ENCODE data around the gene PNPT1. TPM values are rescaled to one million over a fixed set of nuclear protein-coding genes. Genes with fewer than 3 reads are reported as not detected.
"Not testable (repeated sequence)": the region's sequence is repeated elsewhere in the genome, so short reads cannot be mapped to it uniquely, and the experiment has no call there.

The PNPT1 gene
- polyA plus RNA-seq, 4 donors = 2.7 to 22.8 (median 9.1) TPM

DNA sequence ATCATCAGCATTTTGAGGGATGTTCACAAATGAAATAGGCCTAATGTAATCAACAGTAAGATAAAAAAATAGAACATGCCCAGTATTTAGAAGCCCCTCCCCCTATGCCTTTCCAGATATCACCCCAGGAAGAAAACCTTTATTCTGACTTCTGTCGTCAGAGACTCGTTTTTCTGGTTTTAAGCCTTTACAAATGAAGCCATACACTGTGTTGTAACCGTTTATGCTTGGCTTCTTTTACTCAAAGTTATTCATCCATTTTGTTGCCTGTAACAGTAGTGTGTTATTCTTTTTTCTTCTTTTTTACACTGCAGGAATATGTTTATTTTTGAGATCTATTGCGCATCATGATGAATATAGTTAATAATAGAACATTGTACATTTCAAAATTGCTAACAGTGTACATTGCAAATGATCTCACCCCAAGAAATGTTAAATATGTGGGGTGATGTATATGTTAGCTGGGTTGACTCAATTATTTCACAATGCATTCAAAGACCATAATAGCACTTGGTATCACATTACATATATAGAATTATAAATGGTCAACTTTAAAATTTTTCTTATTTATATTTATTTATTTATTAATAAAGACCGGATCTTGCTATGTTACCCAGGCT, 28.1 kb upstream of the PNPT1 start:
- Histone ChIP-seq H3K36me3 (ENCODE audit: control insufficient read depth in 3 of 3, insufficient read depth in 2 of 3, low read depth in 1 of 3, low read length in 3 of 3) (no peaks in the 10 kb centered on the region), H3K4me1 (ENCODE audit: control insufficient read depth in 3 of 3, insufficient read depth in 2 of 3, low read depth in 1 of 3, low read length in 2 of 3) (peaks cover 0 to 11% (median 0%) of the 10 kb centered on the region in 3 donors), H3K9me3 (ENCODE audit: control insufficient read depth in 2 of 2, insufficient read depth in 1 of 2, low read depth in 1 of 2, low read length in 1 of 2) (no peaks in the 10 kb centered on the region), H3K4me3 (ENCODE audit: low read depth in 1 of 3, low read length in 3 of 3) (no peak overlapping the region), H3K27me3 (ENCODE audit: control insufficient read depth in 3 of 3, insufficient read depth in 3 of 3, low read length in 3 of 3) (no peaks in the 10 kb centered on the region), H3K27ac (ENCODE audit: low read depth in 1 of 3, low read length in 2 of 3) (no peak overlapping the region)
- WGBS, 3 donors = 47 to 64% (median 53%) methylated on average over 5 of the region's 5 CpGs
- FAIRE-seq (no peak), DNase-seq (peak in 1 of 2 donors; percentile 52)

DNA sequence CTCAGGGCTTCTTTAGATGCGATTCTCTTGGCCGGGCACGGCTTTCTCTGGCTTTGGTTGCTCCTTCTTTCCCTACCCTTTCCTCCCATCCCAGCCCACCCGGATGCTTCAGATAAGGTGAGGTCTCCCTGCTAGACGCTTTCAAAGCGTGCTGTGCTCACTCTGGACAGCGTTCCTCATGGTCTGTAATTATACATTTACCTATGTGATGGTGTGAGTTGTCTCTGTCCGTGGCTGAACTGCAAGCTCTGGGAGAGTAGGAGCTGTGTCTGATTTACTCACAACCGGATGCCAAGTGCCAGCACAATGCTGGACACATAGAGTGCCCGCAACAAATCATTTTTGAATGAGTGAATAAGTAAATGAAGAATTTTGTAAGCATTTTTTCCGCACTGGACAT, 26.8 kb upstream of the PNPT1 start:
- no peaks in the 10 kb centered on the region for H3K27me3 ChIP-seq (ENCODE audit: control insufficient read depth in 3 of 3, insufficient read depth in 3 of 3, low read length in 3 of 3)
- no peak for DNase-seq
- peaks cover 0 to 18% (median 0%) of the 10 kb centered on the region in 3 donors for H3K4me1 ChIP-seq (ENCODE audit: control insufficient read depth in 3 of 3, insufficient read depth in 2 of 3, low read depth in 1 of 3, low read length in 2 of 3)
- H3K36me3 ChIP-seq (ENCODE audit: control insufficient read depth in 3 of 3, insufficient read depth in 2 of 3, low read depth in 1 of 3, low read length in 3 of 3) = no peaks in the 10 kb centered on the region
- no peaks in the 10 kb centered on the region for H3K9me3 ChIP-seq (ENCODE audit: control insufficient read depth in 2 of 2, insufficient read depth in 1 of 2, low read depth in 1 of 2, low read length in 1 of 2)
- no peak overlapping the region for H3K4me3 ChIP-seq (ENCODE audit: low read depth in 1 of 3, low read length in 3 of 3)
- WGBS, 3 donors = 70 to 73% (median 72%) methylated on average over 11 of the region's 11 CpGs
- no peak for FAIRE-seq
- no peak overlapping the region for H3K27ac ChIP-seq (ENCODE audit: low read depth in 1 of 3, low read length in 2 of 3)

DNA sequence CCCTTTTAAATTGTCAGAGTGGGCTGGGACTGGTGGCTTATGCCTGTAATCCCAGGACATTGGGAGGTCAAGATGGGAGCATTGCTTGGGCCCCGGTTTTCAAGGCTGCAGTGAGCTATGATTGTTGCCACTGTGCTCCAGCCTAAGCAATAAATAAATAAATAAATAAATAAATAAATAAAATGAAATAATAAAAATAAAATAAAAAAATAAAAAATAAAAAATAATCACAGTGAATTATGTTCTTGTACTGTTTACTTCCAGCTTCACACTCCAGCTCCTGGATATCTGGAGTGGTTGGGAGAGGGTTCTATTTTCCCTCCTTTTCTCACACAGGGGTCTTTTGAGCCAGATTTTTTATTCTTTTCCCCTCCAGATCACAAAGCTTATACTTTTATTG, 26.2 kb upstream of the PNPT1 start:
- H3K36me3 ChIP-seq (ENCODE audit: control insufficient read depth in 3 of 3, insufficient read depth in 2 of 3, low read depth in 1 of 3, low read length in 3 of 3) = no peaks in the 10 kb centered on the region
- no peak for FAIRE-seq
- WGBS, 3 donors = 71 to 90% (median 86%) methylated on average over 1 of the region's 1 CpG
- H3K27ac ChIP-seq (ENCODE audit: low read depth in 1 of 3, low read length in 2 of 3) = no peak overlapping the region
- no peaks in the 10 kb centered on the region for H3K9me3 ChIP-seq (ENCODE audit: control insufficient read depth in 2 of 2, insufficient read depth in 1 of 2, low read depth in 1 of 2, low read length in 1 of 2)
- no peaks in the 10 kb centered on the region for H3K27me3 ChIP-seq (ENCODE audit: control insufficient read depth in 3 of 3, insufficient read depth in 3 of 3, low read length in 3 of 3)
- peaks cover 0 to 23% (median 0%) of the 10 kb centered on the region in 3 donors for H3K4me1 ChIP-seq (ENCODE audit: control insufficient read depth in 3 of 3, insufficient read depth in 2 of 3, low read depth in 1 of 3, low read length in 2 of 3)
- DNase-seq = no peak
- H3K4me3 ChIP-seq (ENCODE audit: low read depth in 1 of 3, low read length in 3 of 3) = no peak overlapping the region

DNA sequence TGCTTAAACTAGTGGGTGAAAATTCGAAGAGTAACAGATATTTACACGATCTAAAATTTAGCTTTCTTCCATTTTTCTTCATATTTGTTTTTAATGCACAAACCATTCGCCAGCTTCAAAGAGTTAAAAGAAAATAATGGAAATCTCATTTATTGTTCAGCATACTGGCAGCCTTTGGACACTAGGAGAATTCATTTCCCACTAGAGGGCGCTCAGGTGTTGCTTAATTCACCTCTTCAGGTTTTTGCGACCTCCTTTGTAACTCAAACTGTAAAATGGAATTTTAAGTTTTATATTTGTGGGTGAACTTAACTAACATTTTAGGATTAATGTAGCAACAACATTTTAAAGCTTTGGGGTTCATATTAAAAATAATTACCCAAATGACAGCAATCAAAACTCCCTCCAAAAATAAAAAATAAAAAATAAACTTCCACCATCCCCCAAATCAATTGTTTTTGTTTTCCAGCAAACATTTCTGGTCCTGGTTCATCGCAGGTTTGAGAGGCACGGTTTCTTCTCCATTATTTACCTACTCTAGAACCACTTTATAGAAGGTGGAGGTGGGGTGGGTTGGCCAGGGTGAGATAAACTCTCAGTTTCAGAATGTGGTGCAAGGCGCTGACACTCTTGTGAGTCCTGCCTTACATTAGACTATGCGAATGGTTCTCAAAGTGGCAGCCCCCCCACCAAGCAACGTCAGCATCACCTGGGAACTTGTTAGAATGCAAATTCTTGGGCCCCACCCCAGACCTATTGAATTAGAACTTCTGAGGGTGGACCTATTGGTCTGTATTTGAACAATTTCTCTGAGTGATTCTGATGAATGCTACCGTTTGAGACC, 24.7 kb upstream of the PNPT1 start:
- FAIRE-seq = peak; percentile 41
- H3K27ac ChIP-seq (ENCODE audit: low read depth in 1 of 3, low read length in 2 of 3) = no peak overlapping the region
- DNase-seq = peak; percentile 58 to 79
- no peaks in the 10 kb centered on the region for H3K36me3 ChIP-seq (ENCODE audit: control insufficient read depth in 3 of 3, insufficient read depth in 2 of 3, low read depth in 1 of 3, low read length in 3 of 3)
- H3K4me3 ChIP-seq (ENCODE audit: low read depth in 1 of 3, low read length in 3 of 3) = no peak overlapping the region
- no peaks in the 10 kb centered on the region for H3K9me3 ChIP-seq (ENCODE audit: control insufficient read depth in 2 of 2, insufficient read depth in 1 of 2, low read depth in 1 of 2, low read length in 1 of 2)
- peaks cover 0 to 37% (median under 1%) of the 10 kb centered on the region in 3 donors for H3K4me1 ChIP-seq (ENCODE audit: control insufficient read depth in 3 of 3, insufficient read depth in 2 of 3, low read depth in 1 of 3, low read length in 2 of 3)
- WGBS, 3 donors = 25 to 27% (median 27%) methylated on average over 11 of the region's 11 CpGs
- H3K27me3 ChIP-seq (ENCODE audit: control insufficient read depth in 3 of 3, insufficient read depth in 3 of 3, low read length in 3 of 3) = no peaks in the 10 kb centered on the region

DNA sequence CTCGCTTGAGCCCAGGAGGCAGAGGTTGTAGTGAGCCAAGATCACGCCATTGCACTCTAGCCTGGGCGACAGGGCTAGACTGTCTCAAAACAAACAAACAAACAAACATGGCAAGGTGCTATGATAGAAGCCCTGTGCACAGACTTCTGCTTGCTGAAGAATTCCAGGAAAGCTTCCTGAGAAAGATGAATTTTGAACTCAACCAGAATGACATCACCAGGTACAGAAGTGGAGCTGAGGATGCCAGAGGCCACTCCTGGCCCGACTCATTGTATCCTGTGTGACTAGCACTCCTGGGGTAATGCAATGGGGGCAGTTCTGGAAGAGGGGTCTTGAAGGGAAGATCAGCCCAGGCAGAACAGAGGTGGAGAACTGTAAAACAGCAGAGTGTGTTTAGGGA, 22.0 kb upstream of the PNPT1 start:
- Histone ChIP-seq H3K36me3 (ENCODE audit: control insufficient read depth in 3 of 3, insufficient read depth in 2 of 3, low read depth in 1 of 3, low read length in 3 of 3) (no peaks in the 10 kb centered on the region), H3K9me3 (ENCODE audit: control insufficient read depth in 2 of 2, insufficient read depth in 1 of 2, low read depth in 1 of 2, low read length in 1 of 2) (no peaks in the 10 kb centered on the region), H3K27ac (ENCODE audit: low read depth in 1 of 3, low read length in 2 of 3) (peak overlapping the region in 2 of 3 donors; percentile 4 to 90), H3K4me1 (ENCODE audit: control insufficient read depth in 3 of 3, insufficient read depth in 2 of 3, low read depth in 1 of 3, low read length in 2 of 3) (peaks cover 0 to 40% (median 3%) of the 10 kb centered on the region in 3 donors), H3K27me3 (ENCODE audit: control insufficient read depth in 3 of 3, insufficient read depth in 3 of 3, low read length in 3 of 3) (no peaks in the 10 kb centered on the region), H3K4me3 (ENCODE audit: low read depth in 1 of 3, low read length in 3 of 3) (no peak overlapping the region)
- 30 to 66% (median 40%) methylated on average over 4 of the region's 4 CpGs for WGBS, 3 donors
- no peak for FAIRE-seq
- peak; percentile 45 to 61 for DNase-seq

DNA sequence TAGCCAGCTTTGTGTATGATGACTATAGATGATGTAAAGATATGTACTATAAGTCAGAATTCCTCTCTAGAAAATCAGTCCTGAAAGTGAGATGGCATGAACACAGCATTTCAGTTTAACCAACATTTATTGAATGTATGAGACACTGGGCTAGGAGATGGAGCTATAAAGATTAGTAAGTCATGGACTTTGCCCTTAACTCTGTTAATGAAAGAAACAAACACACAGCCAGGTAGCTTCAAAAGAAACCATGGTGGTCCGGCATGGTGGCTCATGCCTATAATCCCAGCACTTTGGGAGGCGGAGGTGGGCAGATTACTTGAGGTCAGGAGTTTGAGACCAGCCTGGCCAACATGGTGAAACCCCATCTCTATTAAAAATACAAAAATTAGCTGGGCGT, 21.5 kb upstream of the PNPT1 start:
- H3K4me3 ChIP-seq (ENCODE audit: low read depth in 1 of 3, low read length in 3 of 3); H3K27me3 ChIP-seq (ENCODE audit: control insufficient read depth in 3 of 3, insufficient read depth in 3 of 3, low read length in 3 of 3); FAIRE-seq; H3K36me3 ChIP-seq (ENCODE audit: control insufficient read depth in 3 of 3, insufficient read depth in 2 of 3, low read depth in 1 of 3, low read length in 3 of 3); H3K9me3 ChIP-seq (ENCODE audit: control insufficient read depth in 2 of 2, insufficient read depth in 1 of 2, low read depth in 1 of 2, low read length in 1 of 2): not testable (repeated sequence)
- peaks cover 0 to 40% (median 3%) of the 10 kb centered on the region in 3 donors for H3K4me1 ChIP-seq (ENCODE audit: control insufficient read depth in 3 of 3, insufficient read depth in 2 of 3, low read depth in 1 of 3, low read length in 2 of 3)
- peak; percentile 77 to 81 for DNase-seq
- whole genome bisulfite sequencing, 3 donors = 21 to 60% (median 47%) methylated on average over 3 of the region's 3 CpGs
- peak overlapping the region in 2 of 3 donors; percentile 4 to 90 for H3K27ac ChIP-seq (ENCODE audit: low read depth in 1 of 3, low read length in 2 of 3)

DNA sequence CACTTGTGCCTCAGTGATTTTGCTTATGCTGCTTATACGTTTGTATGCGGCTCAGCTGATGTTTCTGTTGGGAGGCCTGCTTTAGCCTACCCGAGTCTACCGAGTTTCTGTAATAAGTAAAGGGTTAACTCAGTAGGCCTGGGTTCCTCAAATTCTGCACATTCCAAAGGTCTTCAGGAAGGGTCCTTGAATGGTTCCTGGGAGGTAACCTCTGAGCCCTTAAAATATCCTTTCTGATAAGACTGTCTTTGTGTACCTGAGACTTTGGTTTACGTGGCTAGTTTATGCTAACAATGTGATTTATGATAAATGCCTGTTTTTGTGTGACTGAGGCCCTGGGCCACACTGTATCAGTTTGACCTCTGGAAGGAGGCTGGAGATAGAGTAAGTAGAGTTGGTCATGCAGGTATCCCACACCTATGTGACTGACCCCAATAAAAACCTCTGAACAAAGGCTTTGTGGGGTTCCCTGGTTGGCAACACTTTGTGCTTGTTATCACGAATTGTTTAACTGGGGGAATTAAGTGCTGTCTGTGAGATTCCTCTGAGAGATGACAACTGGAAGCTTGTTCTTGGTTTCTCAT, 18.9 kb upstream of the PNPT1 start:
- Histone ChIP-seq H3K4me3 (ENCODE audit: low read depth in 1 of 3, low read length in 3 of 3) (no peak overlapping the region), H3K9me3 (ENCODE audit: control insufficient read depth in 2 of 2, insufficient read depth in 1 of 2, low read depth in 1 of 2, low read length in 1 of 2) (no peaks in the 10 kb centered on the region), H3K27ac (ENCODE audit: low read depth in 1 of 3, low read length in 2 of 3) (peak overlapping the region in 1 of 3 donors; percentile 90), H3K27me3 (ENCODE audit: control insufficient read depth in 3 of 3, insufficient read depth in 3 of 3, low read length in 3 of 3) (no peaks in the 10 kb centered on the region), H3K36me3 (ENCODE audit: control insufficient read depth in 3 of 3, insufficient read depth in 2 of 3, low read depth in 1 of 3, low read length in 3 of 3) (no peaks in the 10 kb centered on the region), H3K4me1 (ENCODE audit: control insufficient read depth in 3 of 3, insufficient read depth in 2 of 3, low read depth in 1 of 3, low read length in 2 of 3) (peaks cover 0 to 29% (median 3%) of the 10 kb centered on the region in 3 donors)
- 43 to 59% (median 53%) methylated on average over 6 of the region's 6 CpGs for WGBS, 3 donors
- no peak for FAIRE-seq
- DNase-seq = peak; percentile 10 to 86

DNA sequence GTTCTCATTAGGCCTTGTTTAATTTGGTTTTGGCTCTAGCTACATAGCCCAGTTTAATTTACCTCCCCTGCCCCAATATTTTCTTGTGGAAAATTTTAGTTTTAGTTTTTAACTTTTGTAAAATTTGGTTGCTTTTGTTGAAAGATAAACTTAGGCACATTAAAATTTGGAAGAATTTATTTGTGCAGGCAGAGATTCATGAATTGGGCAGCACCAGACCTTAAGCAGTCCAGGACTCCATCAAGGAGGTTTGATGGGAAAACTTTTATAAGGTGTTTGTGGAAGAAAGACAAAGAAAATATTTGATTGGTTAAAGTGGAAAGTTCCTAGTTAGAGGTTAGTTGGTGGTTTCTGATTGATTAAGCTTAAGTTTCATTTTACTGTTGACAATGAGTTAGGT, 16.4 kb upstream of the PNPT1 start:
- Histone ChIP-seq H3K4me3 (ENCODE audit: low read depth in 1 of 3, low read length in 3 of 3) (no peak overlapping the region), H3K9me3 (ENCODE audit: control insufficient read depth in 2 of 2, insufficient read depth in 1 of 2, low read depth in 1 of 2, low read length in 1 of 2) (no peaks in the 10 kb centered on the region), H3K4me1 (ENCODE audit: control insufficient read depth in 3 of 3, insufficient read depth in 2 of 3, low read depth in 1 of 3, low read length in 2 of 3) (peaks cover 0 to 19% (median 3%) of the 10 kb centered on the region in 3 donors), H3K27ac (ENCODE audit: low read depth in 1 of 3, low read length in 2 of 3) (no peak overlapping the region), H3K27me3 (ENCODE audit: control insufficient read depth in 3 of 3, insufficient read depth in 3 of 3, low read length in 3 of 3) (no peaks in the 10 kb centered on the region), H3K36me3 (ENCODE audit: control insufficient read depth in 3 of 3, insufficient read depth in 2 of 3, low read depth in 1 of 3, low read length in 3 of 3) (no peaks in the 10 kb centered on the region)
- DNase-seq (no peak), FAIRE-seq (no peak)

Data from small intestine (tissue), 7 donors.